Calu3 (cell line): ENCODE data around the gene NFATC1. TPM values are rescaled to one million over a fixed set of nuclear protein-coding genes. Genes with fewer than 3 reads are reported as not detected.

Experiments used
- BruUV-seq: library from RNA; stranded (reverse); fragments of 400-500 nt; replicated peaks from 2 replicates; lab custom pipeline; 2021; lab: Mats Ljungman, UMichigan
- CTCF ChIA-PET: fragments of 300-600 bp; sonication (Branson Sonifier 250); formaldehyde crosslinking; loops from one replicate; lab custom pipeline; 2022; ENCODE audit warnings: antibody characterized with exemption; lab: Charles Lee
- DNase-seq: peaks from one replicate; pipeline ENCODE4 v3.0.0; 2022
- H3K27ac Mint-ChIP-seq: one replicate; pipeline ENCODE4 v1.8.0; 2022; ENCODE audit warnings: mixed read lengths; ENCODE audit not compliant: unreplicated experiment
- H3K27me3 Mint-ChIP-seq: one replicate; pipeline ENCODE4 v1.8.0; 2022; ENCODE audit warnings: mixed read lengths; ENCODE audit not compliant: unreplicated experiment
- H3K36me3 Mint-ChIP-seq: one replicate; pipeline ENCODE4 v1.8.0; 2022; ENCODE audit warnings: mild to moderate bottlenecking, moderate library complexity, mixed read lengths; ENCODE audit not compliant: insufficient read depth, unreplicated experiment
- H3K4me1 Mint-ChIP-seq: one replicate; pipeline ENCODE4 v1.8.0; 2022; ENCODE audit warnings: mild to moderate bottlenecking, low read depth, mixed read lengths; ENCODE audit not compliant: unreplicated experiment
- H3K4me3 Mint-ChIP-seq: one replicate; pipeline ENCODE4 v1.8.0; 2022; ENCODE audit warnings: mild to moderate bottlenecking, low read depth, moderate library complexity, mixed read lengths; ENCODE audit not compliant: unreplicated experiment
- H3K9me3 Mint-ChIP-seq: one replicate; pipeline ENCODE4 v1.8.0; 2022; ENCODE audit warnings: low read depth, mixed read lengths; ENCODE audit not compliant: unreplicated experiment
- intact Hi-C: fragments of 100-400 bp; cut with micrococcal nuclease; formaldehyde crosslinking; loops from one replicate; pipeline ENCODE4 v1.10.0; 2022; ENCODE audit not compliant: unreplicated experiment
- total RNA-seq: library from RNA; stranded (reverse); gene quantifications from 2 replicates; pipeline ENCODE4 v1.2.3, GENCODE V29; 2022
- TF ChIP-seq, protein P1 (sequence below): fragments of 200-600 bp; IDR thresholded peaks from one replicate; pipeline ENCODE4 v1.8.0; 2022; ENCODE audit warnings: antibody characterized with exemption; ENCODE audit not compliant: unreplicated experiment

The NFATC1 gene
- total RNA-seq, 1 experiment from 2014 or later, result 5.9 TPM

DNA sequence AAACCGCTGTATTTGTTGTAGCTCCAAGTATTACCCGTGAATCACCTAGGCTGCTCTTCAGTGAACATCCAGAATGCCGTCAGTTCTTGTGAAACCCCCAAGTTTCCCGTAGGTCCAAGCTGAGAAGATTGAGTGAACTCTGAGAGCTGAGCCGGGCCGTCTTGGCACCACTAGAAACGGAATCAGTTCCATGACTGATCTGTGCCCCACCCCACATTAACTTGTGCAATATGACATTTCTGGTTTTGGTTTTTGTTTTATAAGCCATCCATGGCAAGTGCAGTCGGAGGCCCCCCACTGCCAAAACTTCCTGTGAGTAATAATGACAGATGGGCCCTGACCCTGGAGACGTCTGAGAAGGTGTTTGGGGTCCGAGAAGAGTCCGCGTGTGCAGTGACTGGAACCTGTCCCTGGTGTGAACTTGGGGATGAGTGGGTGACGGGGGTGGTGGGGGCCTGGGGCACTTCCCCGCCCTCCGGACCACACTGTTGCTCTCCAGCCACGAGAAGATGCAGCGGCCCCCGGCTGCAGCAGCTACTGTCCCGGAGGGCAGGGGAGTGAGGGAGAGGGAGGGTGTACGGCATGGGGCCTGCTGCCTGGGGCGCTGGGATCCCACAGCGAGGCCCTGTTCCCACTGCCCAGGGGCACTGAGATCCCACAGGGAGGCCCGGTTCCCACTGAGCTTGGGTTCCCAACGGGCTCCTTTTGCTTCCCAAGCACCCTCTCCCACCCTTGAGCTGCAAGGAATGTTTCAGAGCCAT is 26.5 kb downstream of the NFATC1 start:
- CTCF ChIA-PET, result no interaction called here
- DNase-seq, result no peak
- Mint-ChIP-seq H3K36me3 (no peaks in the 10 kb centered on the region), H3K4me1 (no peaks in the 10 kb centered on the region), H3K27me3 (no peaks in the 10 kb centered on the region), H3K9me3 (peaks cover 12% of the 10 kb centered on the region), H3K4me3 (no peak overlapping the region), H3K27ac (no peak overlapping the region)
- no TSS peak for BruUV-seq
- TF ChIP-seq, protein P1, sequence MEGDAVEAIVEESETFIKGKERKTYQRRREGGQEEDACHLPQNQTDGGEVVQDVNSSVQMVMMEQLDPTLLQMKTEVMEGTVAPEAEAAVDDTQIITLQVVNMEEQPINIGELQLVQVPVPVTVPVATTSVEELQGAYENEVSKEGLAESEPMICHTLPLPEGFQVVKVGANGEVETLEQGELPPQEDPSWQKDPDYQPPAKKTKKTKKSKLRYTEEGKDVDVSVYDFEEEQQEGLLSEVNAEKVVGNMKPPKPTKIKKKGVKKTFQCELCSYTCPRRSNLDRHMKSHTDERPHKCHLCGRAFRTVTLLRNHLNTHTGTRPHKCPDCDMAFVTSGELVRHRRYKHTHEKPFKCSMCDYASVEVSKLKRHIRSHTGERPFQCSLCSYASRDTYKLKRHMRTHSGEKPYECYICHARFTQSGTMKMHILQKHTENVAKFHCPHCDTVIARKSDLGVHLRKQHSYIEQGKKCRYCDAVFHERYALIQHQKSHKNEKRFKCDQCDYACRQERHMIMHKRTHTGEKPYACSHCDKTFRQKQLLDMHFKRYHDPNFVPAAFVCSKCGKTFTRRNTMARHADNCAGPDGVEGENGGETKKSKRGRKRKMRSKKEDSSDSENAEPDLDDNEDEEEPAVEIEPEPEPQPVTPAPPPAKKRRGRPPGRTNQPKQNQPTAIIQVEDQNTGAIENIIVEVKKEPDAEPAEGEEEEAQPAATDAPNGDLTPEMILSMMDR, result no peak
- intact Hi-C loops, result no loop called here

DNA sequence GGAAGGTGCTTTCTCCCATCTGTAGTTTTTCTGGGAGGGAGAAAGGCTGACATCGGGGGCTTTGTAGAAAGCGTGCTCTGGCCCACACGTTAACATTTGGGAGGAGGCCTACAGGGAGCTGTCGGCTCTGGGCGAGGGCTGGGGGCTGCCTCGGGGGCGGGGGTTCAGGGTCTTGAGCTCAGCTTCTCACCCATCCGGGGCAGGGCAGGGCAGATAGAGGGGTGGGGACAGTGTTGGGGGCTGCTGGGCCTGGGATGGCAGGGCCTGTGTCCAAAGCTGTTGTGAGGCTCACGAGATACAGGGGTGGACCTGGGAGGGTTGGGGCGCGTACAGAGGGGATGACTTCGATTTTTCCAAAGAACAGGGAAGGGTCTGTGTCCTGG is 27.0 kb downstream of the NFATC1 start:
- no peaks in the 10 kb centered on the region for H3K4me1 Mint-ChIP-seq
- H3K4me3 Mint-ChIP-seq, result no peak overlapping the region
- no peaks in the 10 kb centered on the region for H3K36me3 Mint-ChIP-seq
- no peak overlapping the region for H3K27ac Mint-ChIP-seq
- intact Hi-C loops, result no loop called here
- no TSS peak for BruUV-seq
- H3K27me3 Mint-ChIP-seq, result no peaks in the 10 kb centered on the region
- TF ChIP-seq, protein P1, result no peak
- DNase-seq, result no peak
- CTCF ChIA-PET, result no interaction called here
- peaks cover 12% of the 10 kb centered on the region for H3K9me3 Mint-ChIP-seq

DNA sequence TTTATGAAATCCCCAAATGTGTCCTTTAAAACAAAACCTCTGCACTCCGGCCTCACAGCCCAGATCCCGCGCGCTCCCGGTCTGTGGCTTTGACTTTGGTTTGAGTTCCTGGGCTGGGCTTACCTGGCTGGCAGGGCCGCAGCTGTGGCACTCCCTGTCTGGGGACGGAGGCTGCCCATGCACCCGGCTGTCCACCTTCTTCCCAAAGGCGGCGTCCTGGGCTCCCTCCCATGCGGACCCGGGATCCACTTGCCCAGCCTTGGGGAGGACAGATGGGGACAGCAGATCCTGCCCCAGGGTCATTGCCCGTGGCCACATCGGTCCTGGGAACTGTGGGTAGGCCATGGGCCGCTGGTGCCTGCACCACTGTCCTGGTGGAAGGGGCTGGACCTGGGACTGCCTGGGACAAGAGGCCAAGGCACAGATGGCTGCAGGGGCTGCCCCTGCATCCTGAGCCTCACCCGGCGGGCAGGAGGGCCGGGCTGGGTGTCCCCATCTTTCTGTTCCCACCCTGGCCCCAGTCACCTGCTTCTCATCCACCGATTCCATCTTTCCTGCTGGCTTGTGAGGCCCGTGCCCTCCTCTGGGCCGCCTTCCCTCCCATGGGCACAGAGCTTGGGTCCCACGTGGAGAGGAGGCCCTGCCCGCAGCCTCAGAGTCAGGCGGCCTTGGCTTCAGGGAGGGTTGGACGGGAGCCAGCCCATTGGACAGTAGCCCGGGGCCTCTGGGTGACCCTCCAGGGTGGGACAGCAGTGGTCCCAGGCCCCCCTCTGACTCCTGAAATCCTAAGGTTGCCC is 27.7 kb downstream of the NFATC1 start:
- Mint-ChIP-seq H3K9me3 (peaks cover 12% of the 10 kb centered on the region), H3K4me3 (no peak overlapping the region), H3K36me3 (no peaks in the 10 kb centered on the region), H3K27me3 (no peaks in the 10 kb centered on the region), H3K4me1 (no peaks in the 10 kb centered on the region), H3K27ac (no peak overlapping the region)
- BruUV-seq, result no TSS peak
- intact Hi-C loops, result no loop called here
- no peak for DNase-seq
- TF ChIP-seq, protein P1, result no peak
- CTCF ChIA-PET, result no interaction called here

DNA sequence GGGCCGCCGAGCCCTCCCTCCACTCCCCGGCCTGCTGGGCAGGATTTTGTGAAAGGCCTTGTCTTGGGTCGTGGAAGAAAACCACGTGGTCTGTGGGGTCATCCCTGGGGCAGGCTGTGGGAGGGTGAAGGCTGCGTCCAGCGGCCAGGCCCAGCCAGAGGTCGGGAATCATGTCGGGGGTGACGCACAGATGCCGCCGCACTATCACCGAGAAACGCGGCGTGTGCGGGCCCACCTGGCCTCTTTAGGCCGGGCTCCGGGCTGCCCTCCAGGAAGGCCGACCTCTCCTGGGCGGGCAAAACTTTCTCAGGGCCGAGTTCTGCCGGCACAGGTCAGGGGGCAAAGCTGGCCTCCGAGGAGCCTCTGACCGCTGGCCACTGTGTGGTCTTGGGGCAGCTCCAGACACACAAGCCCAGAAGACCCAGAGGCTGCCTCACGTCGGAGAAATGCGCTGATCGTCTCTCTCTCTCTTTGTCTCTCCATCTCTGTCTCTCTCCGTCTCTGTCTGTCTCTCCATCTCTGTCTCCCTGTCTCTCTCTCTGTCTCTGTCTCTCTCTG is 28.4 kb downstream of the NFATC1 start:
- H3K9me3 Mint-ChIP-seq, result peaks cover 12% of the 10 kb centered on the region
- CTCF ChIA-PET, result no interaction called here
- no peak overlapping the region for H3K4me3 Mint-ChIP-seq
- intact Hi-C loops, result no loop called here
- BruUV-seq, result no TSS peak
- DNase-seq, result no peak
- TF ChIP-seq, protein P1, result no peak
- no peaks in the 10 kb centered on the region for H3K36me3 Mint-ChIP-seq
- H3K27me3 Mint-ChIP-seq, result no peaks in the 10 kb centered on the region
- no peak overlapping the region for H3K27ac Mint-ChIP-seq
- no peaks in the 10 kb centered on the region for H3K4me1 Mint-ChIP-seq
